Upper lobe of left lung (tissue), 6 donors: ENCODE results near the gene LEPROT. TPM values are rescaled to one million over a fixed set of nuclear protein-coding genes. Genes with fewer than 3 reads are reported as not detected.
A peak's percentile ranks its signal among the peaks of the same experiment; 100 is the strongest.

Experiments
- ATAC-seq, 2 donors: fragments of 200-7000 bp; cut with Tn5 transposase; one replicate each; pipeline ENCODE4 v1.9.1; 2022; ENCODE audit warnings: mild to moderate bottlenecking in 2 of 2, moderate library complexity in 2 of 2; ENCODE audit not compliant: low FRiP score in 2 of 2
- DNase-seq, 2 donors: peaks; one replicate each; pipeline ENCODE4 v3.0.0-alpha.2; 2019 to 2020
- H3K27ac ChIP-seq, 4 donors: fragments of 200-600 bp; sonication (generic); one replicate each; pipeline ENCODE4 v1.5.1; 2016 to 2019
- H3K27me3 ChIP-seq, 4 donors: fragments of 200-600 bp; sonication (generic); one replicate each; pipeline ENCODE4 v1.5.1; 2017 to 2019
- H3K36me3 ChIP-seq, 4 donors: fragments of 200-600 bp; sonication (generic); one replicate each; pipeline ENCODE4 v1.5.1; 2016 to 2019
- H3K4me1 ChIP-seq, 4 donors: fragments of 200-600 bp; sonication (generic); one replicate each; pipeline ENCODE4 v1.5.1; 2018 to 2019
- H3K4me3 ChIP-seq, 4 donors: fragments of 200-600 bp; sonication (generic); one replicate each; pipeline ENCODE4 v1.5.1; 2017 to 2019; ENCODE audit warnings: mild to moderate bottlenecking in 2 of 4, moderate library complexity in 1 of 4
- H3K9me3 ChIP-seq, 4 donors: fragments of 200-600 bp; sonication (generic); one replicate each; pipeline ENCODE4 v1.5.1; 2018 to 2019
- EP300 ChIP-seq, 4 donors: sonication (generic); formaldehyde crosslinking; IDR thresholded peaks; one replicate each; pipeline ENCODE4 v1.5.1; 2017; ENCODE audit warnings: antibody characterized with exemption in 4 of 4, control low read depth in 2 of 4
- POLR2A ChIP-seq, 4 donors: fragments of 450-650 bp; IDR thresholded peaks; one replicate each; pipeline ENCODE4 v1.5.1; 2016 to 2017; ENCODE audit warnings: antibody characterized with exemption in 4 of 4, mild to moderate bottlenecking in 2 of 4
- POLR2AphosphoS5 ChIP-seq, 2 donors: sonication (generic); formaldehyde crosslinking; IDR thresholded peaks; one replicate each; pipeline ENCODE4 v1.5.1; 2017; ENCODE audit warnings: antibody characterized with exemption in 2 of 2
- WGBS, 2 donors: methylation state at CpG; one replicate each; pipeline ENCODE4 v1.1.5; 2017 to 2018; 5-methylcytosine and 5-hydroxymethylcytosine counted together
- total RNA-seq, 6 donors: library from RNA; depleted of rRNA in 4 of 6; stranded (reverse); fragments of >200 nt in 4 of 6; gene quantifications; one replicate each; pipeline versions ENCODE4 v1.1.0 to v1.2.1, GENCODE V29; 2016 to 2021
- TF ChIP-seq, protein P1 (sequence below), 6 experiments: fragments of 450-650 bp in 4 of 6; fragments of 200-600 bp in 2 of 6; sonication (generic) in 2 of 6; IDR thresholded peaks; one replicate each; pipeline ENCODE4 v1.5.1; 2016 to 2019; ENCODE audit warnings: antibody characterized with exemption in 6 of 6
- donor health status: DM: no; HTN: no; CAD: no; lungs with moderate emphysema.
- donor health status: DM: no; HTN: yes; CAD: no; lungs with severe emphysema.

Gene LEPROT
- total RNA-seq, 6 donors from 2014 or later: 28.0 to 120 (median 72.9) TPM

DNA sequence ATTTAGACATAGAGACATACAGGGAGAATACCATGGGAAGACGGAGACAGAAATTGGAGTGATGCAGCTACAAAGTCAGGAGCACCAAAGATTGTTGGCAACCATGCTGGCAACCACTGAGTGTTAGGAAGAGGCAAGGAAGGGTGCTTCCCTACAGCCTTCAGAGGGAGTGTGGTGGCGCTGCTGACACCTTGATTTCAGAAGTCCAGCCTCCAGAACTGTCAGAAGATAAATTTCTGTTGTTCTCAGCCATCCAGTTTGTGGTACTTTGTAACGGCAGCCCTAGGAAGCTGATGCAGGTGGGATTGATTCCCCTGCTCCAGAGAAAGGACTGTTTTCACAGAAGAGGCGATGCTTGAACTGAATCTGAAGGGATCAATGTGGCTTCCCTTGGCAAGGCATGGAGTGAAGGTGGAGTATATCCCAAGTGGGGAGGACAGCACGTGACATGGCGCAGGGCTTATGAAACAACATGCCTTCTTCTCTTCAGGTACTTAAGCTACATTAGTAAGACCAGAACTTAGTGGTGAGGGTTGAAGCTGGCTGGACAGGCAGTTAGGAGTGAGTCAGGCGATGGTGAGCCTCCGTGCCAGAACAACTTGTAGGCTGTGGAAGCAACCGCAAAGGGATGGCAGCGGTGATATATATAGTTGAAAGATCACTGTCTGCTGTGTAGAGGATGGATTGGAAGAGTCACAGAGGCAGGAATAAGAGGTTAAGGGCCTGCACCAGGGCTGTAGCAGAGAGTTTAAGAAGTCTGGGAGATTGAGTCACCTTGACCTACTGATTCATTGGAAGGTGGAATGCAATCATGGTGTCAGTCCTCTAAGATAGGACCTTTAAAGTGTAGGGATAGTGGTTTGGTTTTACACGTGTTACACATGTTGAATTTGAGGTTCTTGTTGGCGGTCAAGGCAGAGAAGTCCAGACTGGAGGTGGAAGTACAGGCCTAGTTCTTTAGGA, 2.1 kb downstream of the LEPROT start:
- Histone ChIP-seq H3K4me3 (peak overlapping the region in 3 of 4 donors; percentile 54 to 78 (median 76)), H3K27ac (peak overlapping the region; percentile 90 to 99 (median 98)), H3K27me3 (no peaks in the 10 kb centered on the region), H3K9me3 (no peaks in the 10 kb centered on the region), H3K36me3 (peaks cover 12 to 23% (median 12%) of the 10 kb centered on the region in 4 donors), H3K4me1 (peaks cover 15 to 40% (median 37%) of the 10 kb centered on the region in 4 donors)
- no peak for DNase-seq
- ATAC-seq: no peak
- WGBS, 2 donors: 85 to 91% methylated on average over 12 of the region's 12 CpGs
- no peak for TF ChIP-seq EP300 (IDR thresholded peaks at IDR 0.05)

DNA sequence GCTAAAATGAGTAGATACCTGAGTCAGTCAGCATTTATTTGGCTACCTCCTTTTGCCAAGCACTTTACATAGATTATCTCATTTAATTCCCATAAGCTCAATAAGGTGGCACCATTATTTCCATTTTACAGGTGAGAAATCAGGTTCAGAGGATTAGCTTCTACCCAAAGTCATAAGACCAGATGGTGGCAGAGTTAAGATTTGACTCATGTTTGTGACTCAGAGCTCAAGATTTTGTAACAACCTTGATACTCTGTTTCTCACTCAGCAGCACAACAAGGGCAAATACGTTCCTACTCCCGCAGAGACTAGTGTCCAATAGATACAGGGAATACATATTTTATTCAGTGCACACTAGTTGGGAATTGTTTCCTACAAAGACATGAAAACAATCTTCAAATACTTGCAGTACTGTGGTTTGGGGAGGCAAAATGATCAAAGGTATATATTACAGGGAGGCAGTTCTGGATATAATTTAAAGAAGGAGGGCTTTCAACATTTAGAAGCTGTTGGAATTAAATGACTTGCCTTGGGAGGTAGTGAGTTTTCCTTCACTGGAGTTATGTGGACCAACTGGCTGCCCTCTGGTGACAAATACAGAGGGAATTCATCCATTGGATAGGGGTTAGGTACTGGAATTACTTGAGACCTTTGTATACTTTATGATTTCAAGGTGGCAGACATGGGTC, 3.6 kb downstream of the LEPROT start:
- DNase-seq (no peak), ATAC-seq (no peak)
- Histone ChIP-seq H3K27me3 (no peaks in the 10 kb centered on the region), H3K9me3 (no peaks in the 10 kb centered on the region), H3K27ac (peak overlapping the region in 2 of 4 donors; percentile 0 to 20), H3K4me1 (peaks cover 15 to 40% (median 37%) of the 10 kb centered on the region in 4 donors), H3K36me3 (peaks cover 12 to 35% (median 14%) of the 10 kb centered on the region in 4 donors), H3K4me3 (no peak overlapping the region)
- no peak for TF ChIP-seq EP300 (IDR thresholded peaks at IDR 0.05)
- TF ChIP-seq, protein P1, sequence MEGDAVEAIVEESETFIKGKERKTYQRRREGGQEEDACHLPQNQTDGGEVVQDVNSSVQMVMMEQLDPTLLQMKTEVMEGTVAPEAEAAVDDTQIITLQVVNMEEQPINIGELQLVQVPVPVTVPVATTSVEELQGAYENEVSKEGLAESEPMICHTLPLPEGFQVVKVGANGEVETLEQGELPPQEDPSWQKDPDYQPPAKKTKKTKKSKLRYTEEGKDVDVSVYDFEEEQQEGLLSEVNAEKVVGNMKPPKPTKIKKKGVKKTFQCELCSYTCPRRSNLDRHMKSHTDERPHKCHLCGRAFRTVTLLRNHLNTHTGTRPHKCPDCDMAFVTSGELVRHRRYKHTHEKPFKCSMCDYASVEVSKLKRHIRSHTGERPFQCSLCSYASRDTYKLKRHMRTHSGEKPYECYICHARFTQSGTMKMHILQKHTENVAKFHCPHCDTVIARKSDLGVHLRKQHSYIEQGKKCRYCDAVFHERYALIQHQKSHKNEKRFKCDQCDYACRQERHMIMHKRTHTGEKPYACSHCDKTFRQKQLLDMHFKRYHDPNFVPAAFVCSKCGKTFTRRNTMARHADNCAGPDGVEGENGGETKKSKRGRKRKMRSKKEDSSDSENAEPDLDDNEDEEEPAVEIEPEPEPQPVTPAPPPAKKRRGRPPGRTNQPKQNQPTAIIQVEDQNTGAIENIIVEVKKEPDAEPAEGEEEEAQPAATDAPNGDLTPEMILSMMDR (IDR thresholded peaks at IDR 0.05): no peak
- peak in 1 of 2 donors; percentile 36 for TF ChIP-seq POLR2AphosphoS5 (IDR thresholded peaks at IDR 0.05)
- 73 to 74% methylated on average over 2 of the region's 2 CpGs for WGBS, 2 donors

DNA sequence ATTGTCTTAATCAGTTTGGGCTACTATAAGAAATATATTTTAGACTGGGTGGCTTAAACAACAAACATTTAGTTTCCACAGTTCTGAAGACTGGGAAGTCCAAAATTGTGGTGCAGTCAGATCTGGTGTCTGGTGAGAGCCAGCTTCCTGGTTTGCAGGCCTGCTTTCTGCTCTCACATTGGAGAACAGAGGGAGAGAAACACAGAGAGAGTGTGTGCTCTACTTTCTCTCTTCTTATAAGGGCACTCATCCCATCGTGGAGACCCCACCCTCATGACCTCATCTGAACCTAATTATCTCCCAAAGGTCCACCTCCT, 4.1 kb downstream of the LEPROT start:
- Histone ChIP-seq H3K27me3 (no peaks in the 10 kb centered on the region), H3K4me3 (no peak overlapping the region), H3K9me3 (no peaks in the 10 kb centered on the region), H3K4me1 (peaks cover 15 to 36% (median 34%) of the 10 kb centered on the region in 4 donors), H3K27ac (peak overlapping the region in 1 of 4 donors; percentile 0), H3K36me3 (peaks cover 12 to 38% (median 14%) of the 10 kb centered on the region in 4 donors)
- DNase-seq (no peak), ATAC-seq (no peak)
- 50 to 67% methylated on average over 1 of the region's 1 CpG for WGBS, 2 donors
- TF ChIP-seq POLR2A (IDR thresholded peaks at IDR 0.05) (no peak), POLR2AphosphoS5 (IDR thresholded peaks at IDR 0.05) (no peak), EP300 (IDR thresholded peaks at IDR 0.05) (no peak)
- TF ChIP-seq, protein P1 (IDR thresholded peaks at IDR 0.05): no peak

DNA sequence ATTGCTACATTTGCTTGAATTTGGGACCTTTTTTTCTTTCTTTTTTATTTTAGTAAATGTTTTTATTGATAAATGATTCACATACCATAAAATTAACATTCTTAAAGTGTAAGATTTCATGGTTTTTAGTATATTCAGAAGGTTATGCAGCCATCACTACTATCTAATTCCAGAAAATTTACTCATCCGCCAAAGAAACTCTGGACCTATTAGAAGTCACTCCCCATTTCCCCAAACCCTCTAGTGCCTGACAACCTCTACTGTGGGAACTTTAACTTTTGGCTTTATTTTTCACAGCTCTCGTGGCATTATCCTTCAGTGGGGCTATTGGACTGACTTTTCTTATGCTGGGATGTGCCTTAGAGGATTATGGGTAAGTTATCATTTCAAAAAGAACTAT, 4.5 kb downstream of the LEPROT start:
- no peak overlapping the region for H3K4me3 ChIP-seq
- H3K4me1 ChIP-seq: peaks cover 15 to 36% (median 34%) of the 10 kb centered on the region in 4 donors
- ATAC-seq: no peak
- WGBS, 2 donors: 96 to 100% methylated on average over 2 of the region's 2 CpGs
- TF ChIP-seq, protein P1 (IDR thresholded peaks at IDR 0.05): no peak
- TF ChIP-seq POLR2AphosphoS5 (IDR thresholded peaks at IDR 0.05) (no peak), EP300 (IDR thresholded peaks at IDR 0.05) (no peak), POLR2A (IDR thresholded peaks at IDR 0.05) (no peak)
- DNase-seq: no peak
- no peaks in the 10 kb centered on the region for H3K27me3 ChIP-seq
- H3K9me3 ChIP-seq: no peaks in the 10 kb centered on the region
- H3K27ac ChIP-seq: no peak overlapping the region
- H3K36me3 ChIP-seq: peaks cover 12 to 41% (median 14%) of the 10 kb centered on the region in 4 donors

DNA sequence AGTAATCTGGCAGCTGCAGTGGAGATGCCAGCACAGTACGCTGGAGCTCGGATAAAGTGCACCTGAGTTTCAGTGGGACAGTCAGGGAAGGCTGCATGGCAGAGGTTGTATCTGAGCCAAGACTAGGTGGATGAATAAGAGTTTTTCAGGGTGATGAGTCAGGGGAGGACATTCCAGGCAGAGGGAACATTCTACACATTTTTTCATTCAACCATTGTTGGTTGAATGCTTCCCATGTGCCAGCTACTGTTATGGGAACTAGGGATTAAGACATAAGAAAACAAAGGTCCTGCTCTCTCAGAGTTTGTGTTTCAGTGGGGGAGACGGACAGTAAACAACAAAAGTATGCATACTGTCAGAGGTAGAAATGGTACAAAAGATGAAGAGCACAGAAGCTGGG, 5.2 kb downstream of the LEPROT start:
- H3K4me1 ChIP-seq: peaks cover 15 to 41% (median 38%) of the 10 kb centered on the region in 4 donors
- 96 to 100% methylated on average over 3 of the region's 3 CpGs for WGBS, 2 donors
- no peak for DNase-seq
- TF ChIP-seq POLR2AphosphoS5 (IDR thresholded peaks at IDR 0.05) (no peak), POLR2A (IDR thresholded peaks at IDR 0.05) (no peak), EP300 (IDR thresholded peaks at IDR 0.05) (no peak)
- TF ChIP-seq, protein P1 (IDR thresholded peaks at IDR 0.05): no peak
- H3K4me3 ChIP-seq: no peak overlapping the region
- no peak for ATAC-seq
- no peaks in the 10 kb centered on the region for H3K9me3 ChIP-seq
- H3K27me3 ChIP-seq: no peaks in the 10 kb centered on the region
- peaks cover 12 to 48% (median 15%) of the 10 kb centered on the region in 4 donors for H3K36me3 ChIP-seq
- H3K27ac ChIP-seq: peak overlapping the region in 1 of 4 donors; percentile 7
